SK-N-SH treated with all-trans-retinoic acid at 6 μM for 48 hours (cell line): ENCODE data around the gene AKAP10.

Source experiments
- ATAC-seq: fragments of 200-7000 bp; cut with Tn5 transposase; 3 replicates; pipeline ENCODE4 v1.9.1; 2020; ENCODE audit warnings: mild to moderate bottlenecking, moderate library complexity
- ARNTL ChIP-seq: fragments of 450-650 bp; formaldehyde crosslinking; IDR thresholded peaks from 2 replicates; pipeline ENCODE4 v1.5.0; 2020; ENCODE audit warnings: low read depth, mild to moderate bottlenecking, moderate library complexity, borderline replicate concordance
- BACH2 ChIP-seq: fragments of 250-450 bp; sonication (Bioruptor Pico); IDR thresholded peaks from 2 replicates; pipeline ENCODE4 v1.9.0; 2021; ENCODE audit warnings: mild to moderate bottlenecking, borderline replicate concordance
- ISL1 ChIP-seq: fragments of 250-450 bp; sonication (Bioruptor Pico); IDR thresholded peaks from 2 replicates; pipeline ENCODE4 v2.1.2; 2022; ENCODE audit warnings: mild to moderate bottlenecking, moderate library complexity
- OSR1 ChIP-seq: fragments of 250-450 bp; sonication (Bioruptor Pico); IDR thresholded peaks from 2 replicates; pipeline ENCODE4 v1.8.0; 2022; ENCODE audit warnings: moderate library complexity, mild to moderate bottlenecking, inconsistent platforms
- PATZ1 ChIP-seq: fragments of 250-450 bp; sonication (Bioruptor Pico); IDR thresholded peaks from 2 replicates; pipeline ENCODE4 v1.8.0; 2020; ENCODE audit warnings: mild to moderate bottlenecking, moderate library complexity, borderline replicate concordance
- PPARA ChIP-seq: fragments of 250-450 bp; sonication (Bioruptor Pico); IDR thresholded peaks from 2 replicates; pipeline ENCODE4 v1.5.0; 2020; ENCODE audit warnings: mild to moderate bottlenecking, borderline replicate concordance
- RARB ChIP-seq: fragments of 250-450 bp; sonication (Bioruptor Pico); IDR thresholded peaks from 2 replicates; pipeline ENCODE4 v1.8.0; 2021; ENCODE audit warnings: mild to moderate bottlenecking, moderate library complexity
- SNAI2 ChIP-seq: fragments of 250-450 bp; sonication (Bioruptor Pico); IDR thresholded peaks from 2 replicates; pipeline ENCODE4 v1.5.0; 2020; ENCODE audit warnings: mild to moderate bottlenecking, moderate library complexity
- TOX ChIP-seq: fragments of 250-450 bp; sonication (Bioruptor Pico); IDR thresholded peaks from 2 replicates; pipeline ENCODE4 v1.8.0; 2021; ENCODE audit warnings: mild to moderate bottlenecking, moderate library complexity, borderline replicate concordance
- TSHZ2 ChIP-seq: fragments of 250-450 bp; sonication (Bioruptor Pico); IDR thresholded peaks from 2 replicates; pipeline ENCODE4 v1.5.0; 2020; ENCODE audit warnings: mild to moderate bottlenecking, moderate library complexity
- ZC3H10 ChIP-seq: fragments of 250-450 bp; sonication (Bioruptor Pico); IDR thresholded peaks from 2 replicates; pipeline ENCODE4 v1.5.1; 2021; ENCODE audit warnings: mild to moderate bottlenecking, moderate library complexity
- ZFP3 ChIP-seq: fragments of 250-450 bp; sonication (Bioruptor Pico); IDR thresholded peaks from 2 replicates; pipeline ENCODE4 v1.5.0; 2020; ENCODE audit warnings: mild to moderate bottlenecking, moderate library complexity
- ZFP30 ChIP-seq: fragments of 450-650 bp; formaldehyde crosslinking; IDR thresholded peaks from 2 replicates; pipeline ENCODE4 v1.5.0; 2022; ENCODE audit warnings: mild to moderate bottlenecking, moderate library complexity
- ZNF565 ChIP-seq: fragments of 450-650 bp; formaldehyde crosslinking; conservative IDR thresholded peaks from 2 replicates; pipeline ENCODE4 v1.5.0; 2020; ENCODE audit warnings: low read depth, mild to moderate bottlenecking, moderate library complexity
- ZNF70 ChIP-seq: fragments of 450-650 bp; formaldehyde crosslinking; IDR thresholded peaks from 2 replicates; pipeline ENCODE4 v1.5.0; 2020; ENCODE audit warnings: mild to moderate bottlenecking, moderate library complexity
- ZNF8 ChIP-seq: fragments of 450-650 bp; formaldehyde crosslinking; IDR thresholded peaks from 2 replicates; pipeline ENCODE4 v1.5.0; 2020; ENCODE audit warnings: mild to moderate bottlenecking, moderate library complexity
- TF ChIP-seq, protein P1 (sequence below): fragments of 250-450 bp; sonication (Bioruptor Pico); IDR thresholded peaks from 2 replicates; pipeline ENCODE4 v1.8.0; 2021; ENCODE audit warnings: low read depth, mild to moderate bottlenecking, moderate library complexity, borderline replicate concordance
- TF ChIP-seq, protein P2 (sequence below): fragments of 250-450 bp; sonication (Bioruptor Pico); IDR thresholded peaks from 2 replicates; pipeline ENCODE4 v1.5.1; 2021; ENCODE audit warnings: mild to moderate bottlenecking, moderate library complexity

AKAP10 gene

GRCh38 chr17:19900809-19901208 lies 76.8 kb downstream of the AKAP10 start:
- ATAC-seq: no peak
- no peak for TF ChIP-seq TSHZ2
- TF ChIP-seq, protein P1, sequence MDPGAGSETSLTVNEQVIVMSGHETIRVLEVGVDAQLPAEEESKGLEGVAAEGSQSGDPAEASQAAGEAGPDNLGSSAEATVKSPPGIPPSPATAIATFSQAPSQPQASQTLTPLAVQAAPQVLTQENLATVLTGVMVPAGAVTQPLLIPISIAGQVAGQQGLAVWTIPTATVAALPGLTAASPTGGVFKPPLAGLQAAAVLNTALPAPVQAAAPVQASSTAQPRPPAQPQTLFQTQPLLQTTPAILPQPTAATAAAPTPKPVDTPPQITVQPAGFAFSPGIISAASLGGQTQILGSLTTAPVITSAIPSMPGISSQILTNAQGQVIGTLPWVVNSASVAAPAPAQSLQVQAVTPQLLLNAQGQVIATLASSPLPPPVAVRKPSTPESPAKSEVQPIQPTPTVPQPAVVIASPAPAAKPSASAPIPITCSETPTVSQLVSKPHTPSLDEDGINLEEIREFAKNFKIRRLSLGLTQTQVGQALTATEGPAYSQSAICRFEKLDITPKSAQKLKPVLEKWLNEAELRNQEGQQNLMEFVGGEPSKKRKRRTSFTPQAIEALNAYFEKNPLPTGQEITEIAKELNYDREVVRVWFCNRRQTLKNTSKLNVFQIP: no peak
- TF ChIP-seq RARB (CRISPR knock-in tag): no peak
- no peak for TF ChIP-seq PATZ1
- no peak for TF ChIP-seq ZFP30
- no peak for TF ChIP-seq ZNF565 (CRISPR knock-in tag)
- no peak for TF ChIP-seq ARNTL (CRISPR knock-in tag)
- TF ChIP-seq TOX (CRISPR knock-in tag): no peak
- no peak for TF ChIP-seq ZC3H10 (CRISPR knock-in tag)
- TF ChIP-seq BACH2: no peak
- TF ChIP-seq PPARA: no peak
- TF ChIP-seq SNAI2 (CRISPR knock-in tag): no peak
- no peak for TF ChIP-seq ZNF70 (CRISPR knock-in tag)

- TF ChIP-seq, protein P1: no peak
- peak; percentile 46; the same call in 1 of the 2 replicates for TF ChIP-seq ISL1
- ATAC-seq: peak; percentile 89
Measured at GRCh38 chr17:19897903-19898302, 79.7 kb downstream of the AKAP10 start.

DNA sequence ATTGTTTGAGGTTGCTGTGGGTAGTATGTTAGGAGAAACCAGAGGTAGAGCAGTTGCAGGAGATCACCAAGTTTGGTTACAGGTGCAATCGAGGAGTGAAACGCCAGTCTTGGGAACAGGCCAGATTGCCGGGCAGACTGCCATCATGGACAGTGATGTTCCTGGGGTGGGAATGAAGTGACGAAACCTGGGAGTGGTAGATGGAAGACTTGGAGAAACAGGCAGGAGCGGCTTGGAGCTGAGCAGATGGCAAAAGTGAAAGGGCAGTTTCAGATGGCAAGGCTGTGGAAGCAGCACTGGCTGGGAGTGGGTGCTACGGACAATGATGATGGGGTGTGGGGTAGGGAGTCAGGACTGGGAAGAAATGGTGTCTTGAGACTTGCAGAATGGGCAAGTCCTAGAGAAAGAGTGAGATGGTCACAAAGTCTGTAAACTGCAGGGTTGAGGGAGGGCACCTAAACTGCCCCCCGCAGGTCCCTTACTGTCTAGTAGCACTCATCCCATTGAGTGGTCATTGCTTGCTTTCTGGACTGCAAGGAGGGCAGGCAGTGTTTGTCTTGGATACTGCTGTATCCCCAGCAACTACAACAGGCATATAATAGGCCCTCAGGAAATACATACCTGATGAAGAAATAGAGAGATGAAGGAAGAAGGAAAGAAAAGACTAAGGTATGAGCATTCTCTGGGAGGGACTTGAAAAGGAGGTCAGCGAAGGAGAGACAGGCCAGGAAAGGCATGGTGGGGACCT lies 80.4 kb downstream of the AKAP10 start:
- peak; percentile 15 for ATAC-seq
- TF ChIP-seq PATZ1 (no peak), RARB (CRISPR knock-in tag) (no peak), ZNF8 (CRISPR knock-in tag) (no peak), OSR1 (CRISPR knock-in tag) (no peak), ZFP3 (no peak), TSHZ2 (no peak)
- TF ChIP-seq, protein P2, sequence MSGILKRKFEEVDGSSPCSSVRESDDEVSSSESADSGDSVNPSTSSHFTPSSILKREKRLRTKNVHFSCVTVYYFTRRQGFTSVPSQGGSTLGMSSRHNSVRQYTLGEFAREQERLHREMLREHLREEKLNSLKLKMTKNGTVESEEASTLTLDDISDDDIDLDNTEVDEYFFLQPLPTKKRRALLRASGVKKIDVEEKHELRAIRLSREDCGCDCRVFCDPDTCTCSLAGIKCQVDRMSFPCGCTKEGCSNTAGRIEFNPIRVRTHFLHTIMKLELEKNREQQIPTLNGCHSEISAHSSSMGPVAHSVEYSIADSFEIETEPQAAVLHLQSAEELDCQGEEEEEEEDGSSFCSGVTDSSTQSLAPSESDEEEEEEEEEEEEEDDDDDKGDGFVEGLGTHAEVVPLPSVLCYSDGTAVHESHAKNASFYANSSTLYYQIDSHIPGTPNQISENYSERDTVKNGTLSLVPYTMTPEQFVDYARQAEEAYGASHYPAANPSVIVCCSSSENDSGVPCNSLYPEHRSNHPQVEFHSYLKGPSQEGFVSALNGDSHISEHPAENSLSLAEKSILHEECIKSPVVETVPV (CRISPR knock-in tag): no peak
- TF ChIP-seq, protein P1: no peak
